Mononuclear cell (primary cell): ENCODE data around the gene ADAM19. TPM values are rescaled to one million over a fixed set of nuclear protein-coding genes. Genes with fewer than 3 reads are reported as not detected.

ENCODE experiments used
- H3K27me3 ChIP-seq: 2 replicates; pipeline ENCODE4 v1.6.0; 2011; ENCODE audit warnings: low read length, control low read depth; ENCODE audit not compliant: insufficient read depth
- H3K4me1 ChIP-seq: 2 replicates; pipeline ENCODE4 v1.5.1; 2011; ENCODE audit warnings: mild to moderate bottlenecking, low read length, control low read depth; ENCODE audit not compliant: insufficient read depth
- H3K4me3 ChIP-seq: 2 replicates; pipeline ENCODE4 v1.5.1; 2011; ENCODE audit warnings: mild to moderate bottlenecking, low read length, moderate library complexity
- H3K9me3 ChIP-seq: 2 replicates; pipeline ENCODE4 v1.5.1; 2011; ENCODE audit warnings: low read depth, mild to moderate bottlenecking, control low read depth, low read length
- total RNA-seq: library from RNA; depleted of rRNA; stranded (reverse); fragments of >200 nt; gene quantifications from one replicate; pipeline ENCODE4 v1.2.3, GENCODE V29; 2012

The ADAM19 gene
- total RNA-seq, 1 donor: 17.7 TPM

DNA sequence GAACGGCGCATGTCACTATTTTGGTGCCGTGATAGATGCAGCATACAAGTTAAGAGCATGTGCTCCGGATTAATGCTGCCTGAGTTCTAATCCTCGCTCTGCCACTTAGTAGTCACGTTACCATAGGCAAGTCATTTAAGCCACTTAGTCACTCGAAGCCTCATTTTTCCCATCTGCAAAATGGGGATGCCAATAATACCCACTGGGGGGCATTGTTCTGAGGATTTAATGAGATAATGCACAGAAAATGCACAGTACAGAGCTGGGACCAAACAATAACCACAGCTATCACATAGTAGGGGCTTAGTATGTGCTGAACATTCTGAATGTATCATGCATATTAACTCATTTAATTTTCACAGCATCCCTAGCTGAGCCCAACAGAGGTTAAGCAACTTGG lies 106.5 kb downstream of the ADAM19 start:
- no peaks in the 10 kb centered on the region for H3K27me3 ChIP-seq
- H3K4me1 ChIP-seq: peaks cover 19% of the 10 kb centered on the region
- no peaks in the 10 kb centered on the region for H3K9me3 ChIP-seq
- no peak overlapping the region for H3K4me3 ChIP-seq

- Histone ChIP-seq H3K27me3 (no peaks in the 10 kb centered on the region), H3K4me1 (peaks cover 21% of the 10 kb centered on the region), H3K9me3 (no peaks in the 10 kb centered on the region)
Observed at GRCh38 chr5:157468293-157468965, 107.1 kb downstream of the ADAM19 start.

DNA sequence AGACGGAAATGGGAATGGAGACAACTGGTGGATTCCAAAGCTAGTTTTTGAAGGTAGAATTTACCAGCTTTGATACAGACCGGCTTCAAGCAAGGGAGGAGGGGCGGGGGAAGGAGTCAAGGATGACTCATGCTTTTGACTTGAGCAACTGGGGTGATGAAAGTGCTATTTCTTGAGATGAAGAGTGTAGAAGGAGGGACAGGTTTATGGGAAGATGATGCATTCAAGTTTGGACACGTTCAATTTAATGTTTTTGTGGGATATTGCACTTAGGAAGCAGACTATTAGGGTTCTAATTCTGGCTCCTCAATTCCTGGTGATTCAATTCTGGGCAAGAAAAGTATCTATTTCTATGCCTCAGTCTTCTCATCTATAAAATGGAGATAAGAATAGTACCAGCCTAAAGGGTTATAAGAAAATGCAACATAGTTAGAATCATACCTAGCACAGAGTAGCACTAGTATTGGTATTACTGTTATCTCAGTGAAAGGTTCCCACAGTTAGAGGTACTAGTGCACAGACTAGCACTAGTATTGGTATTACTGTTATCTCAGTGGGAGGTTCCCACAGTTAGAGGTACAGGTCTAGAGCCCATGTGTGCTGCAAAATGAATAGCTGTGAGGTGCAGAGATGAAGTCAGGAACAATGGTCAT lies 110.9 kb downstream of the ADAM19 start:
- Histone ChIP-seq H3K27me3 (peaks cover 24% of the 10 kb centered on the region), H3K4me1 (peaks cover 30% of the 10 kb centered on the region), H3K4me3 (no peak overlapping the region), H3K9me3 (no peaks in the 10 kb centered on the region)

More at GRCh38 chr5:157468293-157468965, 107.1 kb downstream of the ADAM19 start:
- no peak overlapping the region for H3K4me3 ChIP-seq

DNA sequence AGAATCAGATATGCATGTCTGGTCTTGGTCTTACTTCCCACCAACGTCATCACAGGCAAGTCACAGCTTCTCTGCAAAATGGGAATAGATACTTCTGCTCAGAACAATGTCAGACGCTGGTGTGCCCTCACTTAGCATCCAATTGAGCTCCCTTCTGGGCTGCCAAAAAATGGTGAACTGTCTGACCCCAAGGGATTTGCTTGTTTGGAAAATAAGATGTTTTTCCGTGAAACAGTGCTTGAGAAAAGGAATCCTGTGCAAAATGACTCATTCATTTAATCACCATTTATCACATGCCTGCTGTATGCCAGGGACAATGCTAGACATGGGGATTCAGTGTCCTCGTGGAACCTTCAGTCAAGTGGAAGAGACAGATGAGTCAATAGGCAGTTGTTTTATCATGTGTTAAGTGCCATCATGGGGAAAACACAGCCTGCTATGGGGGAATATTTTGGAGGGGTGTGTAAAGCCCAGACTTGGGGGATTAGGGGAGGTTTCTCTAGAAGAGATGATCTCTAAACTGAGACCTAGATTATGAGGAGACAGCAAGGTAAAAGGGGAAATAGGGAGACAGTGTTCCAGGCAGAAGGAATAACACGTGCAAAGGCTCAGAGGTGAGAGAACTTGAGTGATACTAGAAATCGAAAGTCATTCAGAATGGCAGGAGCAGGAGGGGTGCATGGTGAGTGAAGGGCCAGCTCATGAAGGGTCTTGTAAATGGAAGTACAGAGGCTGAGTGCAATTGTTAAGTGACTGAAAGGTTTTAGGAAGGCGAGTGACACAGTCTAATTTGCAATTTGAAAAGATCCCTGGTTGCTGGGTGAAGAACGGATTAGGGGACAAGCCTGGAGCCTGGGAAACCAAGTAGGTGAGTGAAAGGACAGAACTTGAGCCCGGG lies 111.7 kb downstream of the ADAM19 start:
- peaks cover 32% of the 10 kb centered on the region for H3K4me1 ChIP-seq
- H3K27me3 ChIP-seq: peaks cover 29% of the 10 kb centered on the region
- no peaks in the 10 kb centered on the region for H3K9me3 ChIP-seq
- H3K4me3 ChIP-seq: no peak overlapping the region

DNA sequence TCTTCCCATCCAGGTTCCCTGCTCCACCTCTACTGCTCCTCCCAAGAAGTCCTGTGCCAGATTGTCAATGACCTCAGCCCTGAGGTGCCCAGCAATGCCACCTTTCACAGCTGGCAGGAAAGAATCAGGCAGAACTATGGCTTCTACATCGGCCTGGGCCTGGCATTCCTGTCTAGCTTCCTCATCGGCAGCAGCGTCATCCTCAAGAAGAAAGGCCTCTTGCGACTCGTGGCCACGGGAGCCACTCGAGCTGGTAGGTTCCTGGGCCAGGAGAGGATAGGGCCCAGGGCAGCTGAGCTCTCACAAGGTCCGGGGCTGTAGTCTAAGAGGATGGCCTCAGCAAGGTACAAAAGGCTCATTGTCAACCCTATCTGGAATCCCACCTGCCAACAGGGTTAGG lies 112.5 kb downstream of the ADAM19 start:
- Histone ChIP-seq H3K27me3 (peaks cover 29% of the 10 kb centered on the region), H3K9me3 (no peaks in the 10 kb centered on the region), H3K4me1 (peaks cover 32% of the 10 kb centered on the region), H3K4me3 (no peak overlapping the region)

GRCh38 chr5:157460921-157461792 lies 114.4 kb downstream of the ADAM19 start:
- H3K4me1 ChIP-seq: peaks cover 32% of the 10 kb centered on the region
- H3K27me3 ChIP-seq: peaks cover 29% of the 10 kb centered on the region
- no peak overlapping the region for H3K4me3 ChIP-seq
- no peaks in the 10 kb centered on the region for H3K9me3 ChIP-seq

GRCh38 chr5:157459715-157460599 lies 115.6 kb downstream of the ADAM19 start, which contains the start of gene NIPAL4:
Gene NIPAL4, plus strand, starts transcription at chr5:157460213. Its CDS starts 108 bp downstream, at chr5:157460321.
- peak within 1 kb of the TSS; percentile 29 for H3K4me3 ChIP-seq
- peaks cover 33% of the 10 kb centered on the region for H3K4me1 ChIP-seq
- H3K9me3 ChIP-seq: no peaks in the 10 kb centered on the region
- peaks cover 29% of the 10 kb centered on the region for H3K27me3 ChIP-seq

GRCh38 chr5:157458835-157459234 lies 116.7 kb downstream of the ADAM19 start:
- peaks cover 22% of the 10 kb centered on the region for H3K4me1 ChIP-seq
- H3K4me3 ChIP-seq: no peak overlapping the region
- H3K27me3 ChIP-seq: peaks cover 29% of the 10 kb centered on the region
- no peaks in the 10 kb centered on the region for H3K9me3 ChIP-seq

- no peaks in the 10 kb centered on the region for H3K9me3 ChIP-seq
- H3K4me1 ChIP-seq: peaks cover 18% of the 10 kb centered on the region
- H3K27me3 ChIP-seq: peaks cover 29% of the 10 kb centered on the region
- H3K4me3 ChIP-seq: no peak overlapping the region
Observed at GRCh38 chr5:157457391-157457790, 118.2 kb downstream of the ADAM19 start.

- no peaks in the 10 kb centered on the region for H3K9me3 ChIP-seq
- H3K4me3 ChIP-seq: no peak overlapping the region
- H3K27me3 ChIP-seq: peaks cover 21% of the 10 kb centered on the region
- peaks cover 18% of the 10 kb centered on the region for H3K4me1 ChIP-seq
Observed at GRCh38 chr5:157456301-157456700, 119.3 kb downstream of the ADAM19 start.

- H3K4me3 ChIP-seq: no peak overlapping the region
Observed at GRCh38 chr5:157455057-157455456, 120.5 kb downstream of the ADAM19 start.

GRCh38 chr5:157454273-157454672 lies 121.3 kb downstream of the ADAM19 start:
- no peak overlapping the region for H3K4me3 ChIP-seq
- H3K27me3 ChIP-seq: peaks cover 1% of the 10 kb centered on the region
- H3K4me1 ChIP-seq: peaks cover 3% of the 10 kb centered on the region
- no peaks in the 10 kb centered on the region for H3K9me3 ChIP-seq

More at GRCh38 chr5:157455057-157455456, 120.5 kb downstream of the ADAM19 start:
- peaks cover 9% of the 10 kb centered on the region for H3K27me3 ChIP-seq
- H3K9me3 ChIP-seq: no peaks in the 10 kb centered on the region
- H3K4me1 ChIP-seq: peaks cover 9% of the 10 kb centered on the region

DNA sequence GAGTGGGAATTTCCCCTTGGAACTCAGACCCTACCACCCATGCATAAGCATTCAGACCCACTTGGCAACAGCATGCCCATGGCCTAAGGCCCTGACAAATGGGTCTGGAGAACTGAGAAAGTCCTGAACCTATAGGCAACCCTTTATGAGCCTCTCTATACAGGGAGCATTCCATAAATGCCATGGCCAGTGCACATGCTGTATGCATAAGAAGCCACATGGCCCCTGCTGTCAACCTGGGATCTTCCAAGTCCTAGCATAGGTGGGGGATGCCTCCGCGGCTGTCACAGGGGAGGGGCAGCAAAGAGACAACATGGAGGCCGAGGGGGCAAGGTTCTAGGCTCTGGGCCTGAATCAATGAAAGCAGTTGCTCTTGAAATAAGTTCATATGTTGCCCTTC lies 123.8 kb downstream of the ADAM19 start:
- Histone ChIP-seq H3K9me3 (no peaks in the 10 kb centered on the region), H3K4me3 (no peak overlapping the region), H3K4me1 (peaks cover 3% of the 10 kb centered on the region), H3K27me3 (no peaks in the 10 kb centered on the region)
